Mesendoderm (in vitro differentiated cells): ENCODE results near the gene IFNLR1.

ENCODE experiments used
- DNase-seq: peaks from one replicate; pipeline ENCODE4 v3.0.0; 2013
- H2AK5ac ChIP-seq: 2 replicates; pipeline ENCODE4 v1.6.1; 2013; ENCODE audit warnings: low read length, inconsistent platforms
- H2BK120ac ChIP-seq: 2 replicates; pipeline ENCODE4 v1.6.1; 2013; ENCODE audit warnings: low read depth, mild to moderate bottlenecking, low read length, moderate library complexity, mixed read lengths
- H2BK15ac ChIP-seq: replicated peaks from 2 replicates; pipeline ENCODE4 v1.6.1; 2013; ENCODE audit warnings: low read depth, mild to moderate bottlenecking, moderate library complexity
- H2BK5ac ChIP-seq: 2 replicates; pipeline ENCODE4 v1.6.1; 2013; ENCODE audit warnings: low read length, inconsistent platforms
- H3K18ac ChIP-seq: 2 replicates; pipeline ENCODE4 v1.6.1; 2013; ENCODE audit warnings: mild to moderate bottlenecking, low read length, mixed read lengths
- H3K23ac ChIP-seq: one replicate; pipeline ENCODE4 v1.6.1; 2013; ENCODE audit warnings: low read length
- H3K27ac ChIP-seq: 2 replicates; pipeline ENCODE4 v1.5.1; 2013; ENCODE audit warnings: low read depth, mild to moderate bottlenecking, inconsistent platforms, low read length, moderate library complexity
- H3K27me3 ChIP-seq: 2 replicates; pipeline ENCODE4 v1.6.1; 2013; ENCODE audit warnings: low read length, control low read depth, mild to moderate bottlenecking, inconsistent platforms; ENCODE audit not compliant: insufficient read depth, poor library complexity
- H3K36me3 ChIP-seq: 2 replicates; pipeline ENCODE4 v1.6.1; 2013; ENCODE audit warnings: low read length, inconsistent platforms; ENCODE audit not compliant: control insufficient read depth, insufficient read depth
- H3K4ac ChIP-seq: one replicate; pipeline ENCODE4 v1.6.1; 2013; ENCODE audit warnings: low read depth, mild to moderate bottlenecking, low read length, moderate library complexity
- H3K4me1 ChIP-seq: 2 replicates; pipeline ENCODE4 v1.6.1; 2013; ENCODE audit warnings: low read depth, low read length, inconsistent platforms; ENCODE audit not compliant: control insufficient read depth
- H3K4me2 ChIP-seq: 2 replicates; pipeline ENCODE4 v1.6.1; 2013; ENCODE audit warnings: low read length
- H3K4me3 ChIP-seq: 2 replicates; pipeline ENCODE4 v1.5.1; 2013; ENCODE audit warnings: mild to moderate bottlenecking, low read length
- H3K56ac ChIP-seq: one replicate; pipeline ENCODE4 v1.6.1; 2013; ENCODE audit warnings: low read length
- H3K79me1 ChIP-seq: 2 replicates; pipeline ENCODE4 v1.6.1; 2013; ENCODE audit warnings: low read length, inconsistent platforms
- H3K79me2 ChIP-seq: 2 replicates; pipeline ENCODE4 v1.6.1; 2013; ENCODE audit warnings: mild to moderate bottlenecking, low read length; ENCODE audit not compliant: control insufficient read depth, insufficient read depth
- H3K9ac ChIP-seq: 2 replicates; pipeline ENCODE4 v1.6.1; 2013; ENCODE audit warnings: low read length, inconsistent platforms
- H4K5ac ChIP-seq: one replicate; pipeline ENCODE4 v1.6.1; 2013; ENCODE audit warnings: low read length
- H4K8ac ChIP-seq: one replicate; pipeline ENCODE4 v1.6.1; 2013; ENCODE audit warnings: low read depth, mild to moderate bottlenecking, control low read depth, low read length, moderate library complexity
- WGBS: extraction: QIAGEN DNeasy Blood & Tissue Kit; methylation state at CpG from one replicate; pipeline ENCODE4 v1.1.7; 2013; ENCODE audit warnings: low lambda C conversion rate, missing lambda C conversion rate; ENCODE audit not compliant: insufficient coverage; ENCODE audit errors: extremely low coverage; 5-methylcytosine and 5-hydroxymethylcytosine counted together

Gene IFNLR1

DNA sequence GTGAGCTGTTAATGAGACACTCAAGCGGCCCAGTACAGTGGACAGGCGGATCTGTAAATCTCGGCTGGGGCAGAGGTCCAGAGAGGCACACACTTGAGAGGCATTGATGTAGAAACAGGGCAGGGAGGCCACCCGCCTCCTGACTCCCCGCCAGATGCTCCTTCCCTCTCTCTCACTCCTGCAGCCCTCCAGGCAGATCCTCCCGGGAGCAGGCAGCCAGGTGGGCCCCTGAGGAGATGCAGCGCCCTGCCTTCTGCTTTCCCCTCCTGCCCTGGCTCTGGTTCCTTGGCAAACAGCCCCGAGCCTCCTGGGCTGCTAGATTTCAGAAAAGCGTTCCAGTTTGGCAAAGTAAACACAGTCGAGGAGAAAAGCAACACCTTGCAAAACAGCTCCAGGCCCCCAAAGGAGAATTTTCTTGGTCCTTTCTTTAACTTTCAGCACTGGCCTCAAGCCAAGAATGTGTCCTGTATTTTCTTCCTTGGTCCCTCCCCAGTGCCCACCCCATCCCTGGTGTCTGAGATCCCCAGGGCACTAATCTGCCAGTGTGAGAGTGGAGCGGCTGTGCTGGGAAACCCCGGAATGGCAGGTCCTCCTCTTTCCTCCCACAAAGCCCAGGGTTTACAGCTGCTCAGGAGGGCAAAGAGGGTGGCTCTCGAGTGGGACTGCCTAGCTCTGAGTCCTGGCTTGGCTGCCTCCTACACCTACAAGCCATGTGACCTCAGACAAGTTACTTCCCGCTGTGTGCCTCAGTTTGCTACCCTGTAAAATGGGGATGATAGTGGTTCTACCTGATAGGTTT, 29.4 kb upstream of the IFNLR1 start:
- H2BK15ac ChIP-seq, result no peak overlapping the region
- no peak overlapping the region for H3K23ac ChIP-seq
- H3K18ac ChIP-seq, result no peak overlapping the region
- no peak overlapping the region for H3K4me3 ChIP-seq
- H3K27me3 ChIP-seq, result no peaks in the 10 kb centered on the region
- no peak overlapping the region for H3K27ac ChIP-seq
- no peaks in the 10 kb centered on the region for H3K36me3 ChIP-seq
- no peak overlapping the region for H3K56ac ChIP-seq
- no peak overlapping the region for H4K8ac ChIP-seq
- no peaks in the 10 kb centered on the region for H3K79me2 ChIP-seq
- H2AK5ac ChIP-seq, result no peak overlapping the region
- no peak overlapping the region for H3K9ac ChIP-seq
- H2BK5ac ChIP-seq, result no peak overlapping the region
- WGBS, result no CpG with 5 or more reads among the region's 14 CpGs
- no peak overlapping the region for H4K5ac ChIP-seq
- H2BK120ac ChIP-seq, result no peak overlapping the region
- H3K4me1 ChIP-seq, result no peaks in the 10 kb centered on the region
- H3K4me2 ChIP-seq, result no peak overlapping the region
- no peak overlapping the region for H3K4ac ChIP-seq
- H3K79me1 ChIP-seq, result no peaks in the 10 kb centered on the region
- DNase-seq, result no peak

DNA sequence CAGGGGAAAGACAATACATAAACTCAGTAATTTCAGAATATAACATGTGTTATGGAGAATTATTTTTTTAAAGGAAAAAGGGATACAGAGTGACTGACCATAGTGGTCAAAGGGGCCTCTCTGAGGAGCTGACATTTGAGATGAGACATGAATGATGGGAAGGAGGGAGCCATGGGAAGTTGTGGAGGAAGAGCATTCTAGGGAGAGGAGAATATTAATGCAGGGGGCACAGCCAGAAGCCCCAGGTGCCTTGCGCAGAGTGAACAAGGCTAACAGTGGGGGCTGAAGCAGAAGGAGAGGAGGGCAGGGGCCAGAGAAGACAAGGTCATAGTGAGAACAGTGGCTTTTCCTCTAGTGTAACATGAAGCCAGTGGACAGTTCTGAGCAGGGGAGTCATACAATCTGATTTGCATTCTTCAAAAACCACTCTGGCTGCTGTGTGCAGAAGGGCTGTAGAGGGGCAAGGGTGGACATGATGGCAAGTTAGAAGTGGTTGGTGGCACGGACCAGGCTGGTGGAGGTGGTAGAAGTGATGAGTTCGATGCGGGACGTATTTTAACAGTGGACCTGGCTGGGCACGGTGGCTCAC, 28.2 kb upstream of the IFNLR1 start:
- H3K79me2 ChIP-seq, result no peaks in the 10 kb centered on the region
- H4K5ac ChIP-seq, result no peak overlapping the region
- no peak overlapping the region for H4K8ac ChIP-seq
- no peaks in the 10 kb centered on the region for H3K4me1 ChIP-seq
- H2BK120ac ChIP-seq, result no peak overlapping the region
- H3K27ac ChIP-seq, result no peak overlapping the region
- no peak for DNase-seq
- H3K4me3 ChIP-seq, result no peak overlapping the region
- H3K4ac ChIP-seq, result no peak overlapping the region
- H2BK15ac ChIP-seq, result no peak overlapping the region
- H3K36me3 ChIP-seq, result no peaks in the 10 kb centered on the region
- H3K79me1 ChIP-seq, result no peaks in the 10 kb centered on the region
- no peak overlapping the region for H3K9ac ChIP-seq
- no peak overlapping the region for H2AK5ac ChIP-seq
- no peak overlapping the region for H2BK5ac ChIP-seq
- H3K4me2 ChIP-seq, result no peak overlapping the region
- H3K23ac ChIP-seq, result no peak overlapping the region
- H3K18ac ChIP-seq, result no peak overlapping the region
- H3K27me3 ChIP-seq, result no peaks in the 10 kb centered on the region
- no CpG with 5 or more reads among the region's 6 CpGs for WGBS
- no peak overlapping the region for H3K56ac ChIP-seq

DNA sequence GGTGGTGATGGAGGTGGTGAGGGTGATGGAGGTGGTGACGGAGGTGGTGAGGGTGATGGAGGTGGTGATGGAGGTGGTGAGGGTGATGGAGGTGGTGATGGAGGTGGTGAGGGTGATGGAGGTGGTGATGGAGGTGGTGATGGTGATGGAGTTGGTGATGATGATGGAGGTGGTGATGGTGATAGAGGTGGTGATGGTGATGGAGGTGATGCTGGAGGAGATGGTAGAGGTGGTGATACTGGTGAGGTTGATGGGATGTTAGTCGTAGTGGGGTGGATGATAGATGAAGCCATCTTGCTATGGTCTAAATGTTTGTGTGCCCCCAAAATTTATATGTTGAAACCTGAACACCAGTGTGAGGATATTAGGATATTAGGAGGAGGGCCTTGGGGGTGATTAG, 25.3 kb upstream of the IFNLR1 start:
- Histone ChIP-seq H4K5ac (no peak overlapping the region), H3K79me1 (no peaks in the 10 kb centered on the region), H2BK5ac (no peak overlapping the region), H3K9ac (no peak overlapping the region), H3K4me2 (no peak overlapping the region), H3K4me3 (no peak overlapping the region), H2BK15ac (no peak overlapping the region), H4K8ac (no peak overlapping the region), H3K4ac (no peak overlapping the region), H2AK5ac (no peak overlapping the region), H3K4me1 (no peaks in the 10 kb centered on the region), H3K56ac (no peak overlapping the region), H3K36me3 (no peaks in the 10 kb centered on the region), H3K27me3 (no peaks in the 10 kb centered on the region), H3K27ac (no peak overlapping the region), H3K23ac (no peak overlapping the region), H3K79me2 (no peaks in the 10 kb centered on the region), H3K18ac (no peak overlapping the region), H2BK120ac (no peak overlapping the region)
- WGBS, result 100% methylated on average over 1 of the region's 2 CpGs
- no peak for DNase-seq

DNA sequence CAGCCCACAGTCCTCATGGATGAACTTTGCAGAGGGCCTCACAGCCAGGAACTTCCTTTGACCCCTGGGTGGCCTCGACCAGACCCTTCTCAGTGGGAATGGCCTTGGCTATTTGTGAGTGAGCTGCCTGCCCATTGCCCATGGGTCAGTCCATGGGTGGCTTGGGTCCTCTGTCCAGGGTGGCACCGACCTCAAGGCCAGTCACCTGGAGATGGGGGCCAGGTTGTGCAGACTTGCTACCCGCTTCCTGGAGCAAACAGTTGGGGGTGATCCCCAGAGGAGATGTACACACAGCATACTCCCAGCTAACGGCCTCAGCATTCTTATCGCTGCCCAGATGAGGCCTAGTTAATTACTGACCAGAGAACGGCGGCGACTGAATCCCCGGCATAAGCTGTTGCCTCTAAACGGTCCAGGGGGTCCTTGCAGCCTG, 23.1 kb upstream of the IFNLR1 start:
- H2BK120ac ChIP-seq, result no peak overlapping the region

DNA sequence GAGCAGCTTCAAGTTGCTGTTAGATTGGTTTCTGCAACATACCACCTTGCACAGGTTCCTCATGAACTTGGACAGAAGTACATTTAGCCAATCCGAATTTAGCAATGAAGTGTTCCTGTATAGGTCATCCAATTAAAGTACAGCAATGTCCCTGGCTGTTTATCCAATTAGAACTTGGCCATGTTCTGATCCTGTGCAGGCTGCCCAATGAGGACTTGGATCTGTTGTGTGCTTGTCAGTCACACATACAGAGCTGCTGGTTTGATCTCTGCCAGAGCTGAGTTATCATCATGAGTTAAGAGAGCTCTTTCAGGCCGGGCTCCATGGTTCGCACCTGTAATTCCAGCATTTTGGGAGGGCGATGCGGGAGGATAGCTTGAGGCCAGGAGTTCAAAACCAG, 22.0 kb upstream of the IFNLR1 start:
- Histone ChIP-seq H2BK5ac (no peak overlapping the region), H3K27me3 (no peaks in the 10 kb centered on the region), H3K27ac (no peak overlapping the region), H4K5ac (no peak overlapping the region), H3K4ac (no peak overlapping the region), H3K18ac (no peak overlapping the region), H4K8ac (no peak overlapping the region), H3K4me2 (no peak overlapping the region), H2BK120ac (no peak overlapping the region), H3K79me1 (no peaks in the 10 kb centered on the region), H2AK5ac (no peak overlapping the region), H3K4me1 (no peaks in the 10 kb centered on the region), H3K79me2 (no peaks in the 10 kb centered on the region), H3K23ac (no peak overlapping the region), H3K4me3 (no peak overlapping the region), H2BK15ac (no peak overlapping the region), H3K9ac (no peak overlapping the region), H3K56ac (no peak overlapping the region), H3K36me3 (no peaks in the 10 kb centered on the region)
- WGBS, result no CpG with 5 or more reads among the region's 5 CpGs
- no peak for DNase-seq

More for the DNA sequence above, 23.1 kb upstream of the IFNLR1 start:
- Histone ChIP-seq H3K4me2 (no peak overlapping the region), H3K4ac (no peak overlapping the region), H3K23ac (no peak overlapping the region), H3K18ac (no peak overlapping the region), H2AK5ac (no peak overlapping the region), H3K27ac (no peak overlapping the region), H3K27me3 (no peaks in the 10 kb centered on the region), H3K9ac (no peak overlapping the region), H3K79me2 (no peaks in the 10 kb centered on the region), H2BK5ac (no peak overlapping the region), H4K5ac (no peak overlapping the region), H2BK15ac (no peak overlapping the region), H3K36me3 (no peaks in the 10 kb centered on the region), H3K4me1 (no peaks in the 10 kb centered on the region), H3K4me3 (no peak overlapping the region), H4K8ac (no peak overlapping the region), H3K79me1 (no peaks in the 10 kb centered on the region), H3K56ac (no peak overlapping the region)
- DNase-seq, result no peak
- WGBS, result no CpG with 5 or more reads among the region's 10 CpGs
